Nephron progenitor cell (in vitro differentiated cells): Measurements from ENCODE around the gene XAB2.

ENCODE experiments used
- DNase-seq: peaks from one replicate; pipeline ENCODE4 v3.0.0; 2021
- H3K27ac Mint-ChIP-seq: 2 replicates; pipeline ENCODE4 v1.8.0; 2021; ENCODE audit warnings: mild to moderate bottlenecking, moderate library complexity, mixed read lengths
- H3K27me3 Mint-ChIP-seq: 2 replicates; pipeline ENCODE4 v1.8.0; 2021; ENCODE audit warnings: mild to moderate bottlenecking, low read depth, mixed read lengths; ENCODE audit not compliant: poor library complexity
- H3K36me3 Mint-ChIP-seq: 2 replicates; pipeline ENCODE4 v1.8.0; 2021; ENCODE audit warnings: low read depth, mixed read lengths
- H3K4me1 Mint-ChIP-seq: 2 replicates; pipeline ENCODE4 v1.8.0; 2021; ENCODE audit warnings: mixed read lengths
- H3K4me3 Mint-ChIP-seq: 2 replicates; pipeline ENCODE4 v1.8.0; 2021; ENCODE audit warnings: mild to moderate bottlenecking, moderate library complexity, mixed read lengths
- H3K9me3 Mint-ChIP-seq: 2 replicates; pipeline ENCODE4 v1.8.0; 2021; ENCODE audit warnings: mild to moderate bottlenecking, moderate library complexity, mixed read lengths
- TF ChIP-seq, protein P1 (sequence below): fragments of 200-600 bp; sonication (generic); IDR thresholded peaks from 2 replicates; pipeline ENCODE4 v1.5.0; 2021; ENCODE audit warnings: antibody characterized with exemption

XAB2 gene

DNA sequence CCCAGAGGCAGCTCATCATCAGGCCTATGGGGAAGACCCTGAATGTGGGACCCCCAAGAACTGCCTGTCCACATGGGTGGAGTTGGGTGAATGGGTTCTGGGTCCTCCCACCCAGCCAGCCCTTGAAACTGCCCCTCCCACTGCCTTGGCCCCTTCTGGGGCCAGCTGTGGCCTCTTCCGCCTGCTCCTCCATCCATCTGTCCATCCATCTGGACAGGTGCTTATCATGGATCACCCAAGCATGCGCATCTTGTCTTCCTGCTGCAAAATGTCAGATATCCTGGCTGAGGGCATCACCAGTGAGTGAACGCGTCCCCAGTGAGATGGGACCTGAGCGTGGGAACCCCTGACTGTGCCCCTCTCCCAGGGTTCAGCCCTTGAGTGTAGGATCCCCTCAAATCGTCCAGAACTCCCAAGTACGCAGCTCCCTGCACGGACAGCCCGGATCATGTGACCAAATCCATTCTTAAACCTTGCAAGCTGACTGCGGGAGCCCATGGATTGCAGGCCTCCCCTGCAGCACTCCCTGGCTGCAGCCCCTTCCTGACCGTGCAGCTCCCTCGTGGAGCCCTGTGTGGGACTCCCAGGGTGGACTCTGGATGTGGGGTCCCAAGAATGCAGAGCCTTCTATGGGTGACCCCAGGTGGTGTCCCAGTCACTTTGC lies 9.6 kb upstream of the XAB2 start:
- peak overlapping the region; percentile 71 for H3K27ac Mint-ChIP-seq
- no peak for DNase-seq
- H3K9me3 Mint-ChIP-seq, result no peaks in the 10 kb centered on the region
- H3K4me1 Mint-ChIP-seq, result peaks cover 10% of the 10 kb centered on the region
- no peaks in the 10 kb centered on the region for H3K36me3 Mint-ChIP-seq
- TF ChIP-seq, protein P1, sequence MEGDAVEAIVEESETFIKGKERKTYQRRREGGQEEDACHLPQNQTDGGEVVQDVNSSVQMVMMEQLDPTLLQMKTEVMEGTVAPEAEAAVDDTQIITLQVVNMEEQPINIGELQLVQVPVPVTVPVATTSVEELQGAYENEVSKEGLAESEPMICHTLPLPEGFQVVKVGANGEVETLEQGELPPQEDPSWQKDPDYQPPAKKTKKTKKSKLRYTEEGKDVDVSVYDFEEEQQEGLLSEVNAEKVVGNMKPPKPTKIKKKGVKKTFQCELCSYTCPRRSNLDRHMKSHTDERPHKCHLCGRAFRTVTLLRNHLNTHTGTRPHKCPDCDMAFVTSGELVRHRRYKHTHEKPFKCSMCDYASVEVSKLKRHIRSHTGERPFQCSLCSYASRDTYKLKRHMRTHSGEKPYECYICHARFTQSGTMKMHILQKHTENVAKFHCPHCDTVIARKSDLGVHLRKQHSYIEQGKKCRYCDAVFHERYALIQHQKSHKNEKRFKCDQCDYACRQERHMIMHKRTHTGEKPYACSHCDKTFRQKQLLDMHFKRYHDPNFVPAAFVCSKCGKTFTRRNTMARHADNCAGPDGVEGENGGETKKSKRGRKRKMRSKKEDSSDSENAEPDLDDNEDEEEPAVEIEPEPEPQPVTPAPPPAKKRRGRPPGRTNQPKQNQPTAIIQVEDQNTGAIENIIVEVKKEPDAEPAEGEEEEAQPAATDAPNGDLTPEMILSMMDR, result no peak
- H3K4me3 Mint-ChIP-seq, result peak overlapping the region; percentile 63
- peaks cover 32% of the 10 kb centered on the region for H3K27me3 Mint-ChIP-seq

- no peak overlapping the region for H3K27ac Mint-ChIP-seq
- H3K9me3 Mint-ChIP-seq, result no peaks in the 10 kb centered on the region
- TF ChIP-seq, protein P1, result no peak
- no peaks in the 10 kb centered on the region for H3K36me3 Mint-ChIP-seq
- H3K4me3 Mint-ChIP-seq, result peak overlapping the region; percentile 77
- H3K27me3 Mint-ChIP-seq, result peaks cover 32% of the 10 kb centered on the region
- H3K4me1 Mint-ChIP-seq, result peaks cover 10% of the 10 kb centered on the region
- DNase-seq, result no peak
These were observed 8.3 kb upstream of the XAB2 start for GRCh38 chr19:7637374-7638256.

- Mint-ChIP-seq H3K4me1 (peaks cover 10% of the 10 kb centered on the region), H3K9me3 (no peaks in the 10 kb centered on the region), H3K36me3 (no peaks in the 10 kb centered on the region), H3K27me3 (peaks cover 32% of the 10 kb centered on the region), H3K4me3 (peak within 1 kb of the TSS; percentile 77), H3K27ac (no peak within 1 kb of the TSS)
- peak; percentile 83 for DNase-seq
- TF ChIP-seq, protein P1, result no peak
These were observed 7.5 kb upstream of the XAB2 start, which contains the start of gene STXBP2 for GRCh38 chr19:7636691-7637373. TSS of gene STXBP2 (plus strand) at chr19:7637110. CDS start at chr19:7637150, 40 bp downstream.

- H3K27me3 Mint-ChIP-seq, result peaks cover 32% of the 10 kb centered on the region
- no peaks in the 10 kb centered on the region for H3K9me3 Mint-ChIP-seq
- peaks cover 10% of the 10 kb centered on the region for H3K4me1 Mint-ChIP-seq
- TF ChIP-seq, protein P1, result no peak
- no peak overlapping the region for H3K27ac Mint-ChIP-seq
- no peak for DNase-seq
- H3K36me3 Mint-ChIP-seq, result no peaks in the 10 kb centered on the region
- H3K4me3 Mint-ChIP-seq, result peak overlapping the region; percentile 77
These were observed 7.0 kb upstream of the XAB2 start for GRCh38 chr19:7636317-7636690.

DNA sequence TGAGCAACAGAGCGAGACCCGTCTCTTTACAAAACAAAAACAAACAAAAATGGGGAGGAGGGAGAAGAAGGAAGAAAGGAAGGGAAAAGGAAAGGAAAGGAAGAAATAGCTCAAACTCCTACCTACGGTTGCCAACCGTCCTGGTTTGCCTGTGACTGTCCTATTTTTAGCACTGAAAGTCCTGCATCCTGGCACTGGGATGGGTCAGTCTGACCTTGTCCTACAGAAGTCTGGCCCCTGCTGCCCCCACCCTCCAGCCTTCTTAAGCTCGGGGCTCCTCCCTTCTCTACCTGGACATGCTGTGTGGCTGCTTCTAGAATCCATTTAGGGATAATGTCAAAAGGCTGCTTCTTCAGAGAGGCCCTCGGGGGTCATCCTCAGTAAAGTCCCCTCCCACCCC lies 6.3 kb upstream of the XAB2 start:
- Mint-ChIP-seq H3K27ac (no peak overlapping the region), H3K9me3 (no peaks in the 10 kb centered on the region), H3K4me1 (peaks cover 14% of the 10 kb centered on the region), H3K36me3 (no peaks in the 10 kb centered on the region), H3K4me3 (peak overlapping the region; percentile 77), H3K27me3 (peaks cover 32% of the 10 kb centered on the region)
- TF ChIP-seq, protein P1, result no peak
- no peak for DNase-seq
